GM23338 (cell line): ENCODE measurements around the gene TNFAIP8L2. TPM values are rescaled to one million over a fixed set of nuclear protein-coding genes. Genes with fewer than 3 reads are reported as not detected.

Experiments used
- ATAC-seq: fragments of 200-7000 bp; cut with Tn5 transposase; 3 replicates; pipeline ENCODE4 v1.9.1; 2020
- DNase-seq: peaks from one replicate; pipeline ENCODE4 v3.0.0-alpha.2; 2015; ENCODE audit warnings: low spot score
- H2AFZ ChIP-seq: fragments of 200-600 bp; sonication (generic); 2 replicates; pipeline ENCODE4 v1.8.0; 2016; ENCODE audit warnings: antibody characterized with exemption, mild to moderate bottlenecking, moderate library complexity
- H3F3A ChIP-seq: fragments of 200-600 bp; sonication (generic); replicated peaks from 2 replicates; pipeline ENCODE4 v1.8.0; 2017; ENCODE audit warnings: antibody characterized with exemption, mixed run types, low read depth
- H3K27ac ChIP-seq: fragments of 200-600 bp; sonication (generic); 2 replicates; pipeline ENCODE4 v1.6.1; 2016; ENCODE audit warnings: low read depth
- H3K27me3 ChIP-seq: fragments of 200-600 bp; sonication (generic); 2 replicates; pipeline ENCODE4 v1.8.0; 2016; ENCODE audit warnings: mild to moderate bottlenecking, mixed run types, moderate library complexity; ENCODE audit not compliant: insufficient read depth
- H3K36me3 ChIP-seq: fragments of 200-600 bp; sonication (generic); 2 replicates; pipeline ENCODE4 v1.8.0; 2016; ENCODE audit warnings: mild to moderate bottlenecking; ENCODE audit not compliant: insufficient read depth
- H3K4me1 ChIP-seq: fragments of 200-600 bp; sonication (generic); 2 replicates; pipeline ENCODE4 v1.8.0; 2016; ENCODE audit warnings: mild to moderate bottlenecking, moderate library complexity; ENCODE audit not compliant: insufficient read depth
- H3K4me2 ChIP-seq: fragments of 200-600 bp; sonication (generic); 2 replicates; pipeline ENCODE4 v1.7.1; 2017; ENCODE audit warnings: mixed run types
- H3K4me3 ChIP-seq: fragments of 200-600 bp; sonication (generic); 2 replicates; pipeline ENCODE4 v1.6.1; 2016; ENCODE audit warnings: mixed run types
- H3K79me2 ChIP-seq: fragments of 200-600 bp; sonication (generic); replicated peaks from 2 replicates; pipeline ENCODE4 v1.8.0; 2017; ENCODE audit warnings: mild to moderate bottlenecking; ENCODE audit not compliant: insufficient read depth
- H3K9me2 ChIP-seq: fragments of 200-600 bp; sonication (generic); 2 replicates; pipeline ENCODE4 v1.8.0; 2017; ENCODE audit not compliant: insufficient read depth
- H4K20me1 ChIP-seq: fragments of 200-600 bp; sonication (generic); replicated peaks from 2 replicates; pipeline ENCODE4 v1.8.0; 2017; ENCODE audit warnings: mild to moderate bottlenecking; ENCODE audit not compliant: insufficient read depth
- H3K27ac Mint-ChIP-seq: 2 replicates; pipeline ENCODE4 v1.8.0; 2020; ENCODE audit warnings: inconsistent platforms, mild to moderate bottlenecking, moderate library complexity, mixed read lengths
- H3K27me3 Mint-ChIP-seq: 3 replicates; pipeline ENCODE4 v1.8.0; 2022; ENCODE audit warnings: low read depth, mild to moderate bottlenecking, moderate library complexity, mixed read lengths, inconsistent platforms; ENCODE audit not compliant: insufficient read depth, poor library complexity
- H3K36me3 Mint-ChIP-seq: 3 replicates; pipeline ENCODE4 v1.8.0; 2021; ENCODE audit warnings: low read depth, mild to moderate bottlenecking, inconsistent platforms, moderate library complexity, mixed read lengths
- H3K4me1 Mint-ChIP-seq: 3 replicates; pipeline ENCODE4 v1.8.0; 2020; ENCODE audit warnings: mild to moderate bottlenecking, inconsistent platforms, mixed read lengths
- H3K4me3 Mint-ChIP-seq: 3 replicates; pipeline ENCODE4 v1.8.0; 2021; ENCODE audit warnings: moderate library complexity, mild to moderate bottlenecking, inconsistent platforms, mixed read lengths
- H3K9me3 Mint-ChIP-seq: 3 replicates; pipeline ENCODE4 v1.8.0; 2020; ENCODE audit warnings: moderate library complexity, mild to moderate bottlenecking, inconsistent platforms, mixed read lengths
- CREB1 ChIP-seq: fragments of 250-450 bp; sonication (Bioruptor Pico); IDR thresholded peaks from 2 replicates; pipeline ENCODE4 v1.5.0; 2020; ENCODE audit warnings: low read depth, mild to moderate bottlenecking, moderate library complexity
- EZH2 ChIP-seq: fragments of 200-600 bp; sonication (generic); IDR thresholded peaks from one replicate; pipeline ENCODE4 v1.8.0; 2017; ENCODE audit warnings: antibody characterized with exemption, mild to moderate bottlenecking, low read depth; ENCODE audit not compliant: unreplicated experiment
- EZH2phosphoT487 ChIP-seq: fragments of 200-600 bp; sonication (generic); IDR thresholded peaks from one replicate; pipeline ENCODE4 v1.8.1; 2018; ENCODE audit warnings: antibody characterized with exemption; ENCODE audit not compliant: unreplicated experiment
- JUNB ChIP-seq: IDR thresholded peaks from one replicate; pipeline ENCODE4 v1.6.1; 2016; ENCODE audit warnings: antibody characterized with exemption; ENCODE audit not compliant: unreplicated experiment
- NANOG ChIP-seq: IDR thresholded peaks from 2 replicates; pipeline ENCODE4 v1.6.1; 2016; ENCODE audit warnings: antibody characterized with exemption, borderline replicate concordance
- POLR2AphosphoS5 ChIP-seq: IDR thresholded peaks from 2 replicates; pipeline ENCODE4 v1.6.1; 2016; ENCODE audit warnings: antibody characterized with exemption, low read depth
- STAT1 ChIP-seq: IDR thresholded peaks from one replicate; pipeline ENCODE4 v1.6.1; 2016; ENCODE audit warnings: antibody characterized with exemption; ENCODE audit not compliant: unreplicated experiment
- ZNF114 ChIP-seq: fragments of 250-450 bp; sonication (Bioruptor Pico); IDR thresholded peaks from 2 replicates; pipeline ENCODE4 v1.5.0; 2020; ENCODE audit warnings: mild to moderate bottlenecking, moderate library complexity
- ZNF331 ChIP-seq: fragments of 250-450 bp; sonication (Bioruptor Pico); IDR thresholded peaks from 2 replicates; pipeline ENCODE4 v1.5.0; 2020; ENCODE audit warnings: low read depth, mild to moderate bottlenecking, moderate library complexity
- polyA plus RNA-seq: library from polyadenylated mRNA; unstranded; fragments of >200 nt; fragmentation: Nextera tagmentation; extraction: Ambion mirVana; gene quantifications from 2 replicates; pipeline ENCODE4 v1.2.1, GENCODE V29; 2016
- total RNA-seq: library from RNA; depleted of rRNA; stranded (reverse); fragments of >200 nt; shearing (Covaris generic); gene quantifications from 2 replicates; pipeline ENCODE4 v1.2.3, GENCODE V29; 2014
- TF ChIP-seq, protein P1 (sequence below), 2 experiments: fragments of 200-600 bp in 1 of 2; sonication (generic) in 1 of 2; conservative IDR thresholded peaks; 2 replicates each; pipeline versions ENCODE4 v1.5.1 to v1.6.1; 2016 to 2017; ENCODE audit warnings: antibody characterized with exemption in 2 of 2, low read depth in 2 of 2, mild to moderate bottlenecking in 2 of 2, moderate library complexity in 1 of 2
- TF ChIP-seq, protein P2 (sequence below): IDR thresholded peaks from one replicate; pipeline ENCODE4 v1.6.1; 2018; ENCODE audit warnings: antibody characterized with exemption; ENCODE audit not compliant: unreplicated experiment
- TF ChIP-seq, protein P3 (sequence below): IDR thresholded peaks from 2 replicates; pipeline ENCODE4 v1.6.1; 2016; ENCODE audit warnings: antibody characterized with exemption
- TF ChIP-seq, protein P4 (sequence below): fragments of 250-450 bp; sonication (Bioruptor Pico); IDR thresholded peaks from 2 replicates; pipeline ENCODE4 v1.5.0; 2020; ENCODE audit warnings: mild to moderate bottlenecking, moderate library complexity

Gene TNFAIP8L2
- total and polyA plus RNA-seq, 2 experiments from 2014 or later = 0.40 TPM; not detected in 1

DNA sequence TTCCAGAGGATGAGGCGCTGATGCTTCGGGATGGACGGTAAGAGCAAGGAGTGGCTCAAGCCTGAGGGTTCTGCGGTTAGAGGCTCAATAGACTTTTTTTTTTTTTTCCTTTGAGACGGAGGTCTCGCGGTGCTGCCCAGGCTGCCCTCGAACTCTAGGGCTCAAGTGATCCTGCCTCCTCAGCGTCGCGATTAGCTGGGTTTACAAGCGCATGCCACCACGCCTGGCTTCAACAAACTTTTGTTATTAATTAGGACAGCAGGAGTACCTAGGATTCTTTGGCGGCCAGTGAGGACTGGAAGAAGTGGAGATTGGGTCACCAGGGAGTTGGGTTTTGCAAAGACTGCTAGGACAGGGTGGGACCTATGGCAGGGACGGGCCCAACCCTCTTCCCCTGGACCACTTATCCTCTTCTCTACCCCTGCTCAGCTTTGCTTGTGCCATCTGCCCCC is 10.1 kb downstream of the TNFAIP8L2 start:
- peak overlapping the region; percentile 0 for H3K27ac ChIP-seq

More for the DNA sequence above, 10.1 kb downstream of the TNFAIP8L2 start:
- H3K4me3 ChIP-seq = peak overlapping the region; percentile 66
- peaks cover 8% of the 10 kb centered on the region for H3K79me2 ChIP-seq
- peak overlapping the region; percentile 34; the same call in 1 of the 2 replicates for H2AFZ ChIP-seq
- Mint-ChIP-seq H3K27ac (peak overlapping the region; percentile 95; the same call in 1 of the 2 replicates), H3K4me3 (peak overlapping the region; percentile 97), H3K4me1 (peaks cover 16% of the 10 kb centered on the region), H3K9me3 (peaks cover 3% of the 10 kb centered on the region; the same call in 1 of the 3 replicates), H3K36me3 (peaks cover 38% of the 10 kb centered on the region), H3K27me3 (peaks cover 9% of the 10 kb centered on the region)
- ATAC-seq (peak; percentile 8), DNase-seq (peak; percentile 59)
- H3K4me1 ChIP-seq = peaks cover 12% of the 10 kb centered on the region
- H3K4me2 ChIP-seq = peak overlapping the region; percentile 87
- no peaks in the 10 kb centered on the region for H3K27me3 ChIP-seq
- peaks cover 7% of the 10 kb centered on the region; the same call in 1 of the 2 replicates for H3K36me3 ChIP-seq
- H3F3A ChIP-seq = 0 out of 2 replicates have a peak, but pooled peaks cover 5% of the 10 kb centered on the region
- no peak for TF ChIP-seq NANOG
- no peak for TF ChIP-seq JUNB
- TF ChIP-seq, protein P1, sequence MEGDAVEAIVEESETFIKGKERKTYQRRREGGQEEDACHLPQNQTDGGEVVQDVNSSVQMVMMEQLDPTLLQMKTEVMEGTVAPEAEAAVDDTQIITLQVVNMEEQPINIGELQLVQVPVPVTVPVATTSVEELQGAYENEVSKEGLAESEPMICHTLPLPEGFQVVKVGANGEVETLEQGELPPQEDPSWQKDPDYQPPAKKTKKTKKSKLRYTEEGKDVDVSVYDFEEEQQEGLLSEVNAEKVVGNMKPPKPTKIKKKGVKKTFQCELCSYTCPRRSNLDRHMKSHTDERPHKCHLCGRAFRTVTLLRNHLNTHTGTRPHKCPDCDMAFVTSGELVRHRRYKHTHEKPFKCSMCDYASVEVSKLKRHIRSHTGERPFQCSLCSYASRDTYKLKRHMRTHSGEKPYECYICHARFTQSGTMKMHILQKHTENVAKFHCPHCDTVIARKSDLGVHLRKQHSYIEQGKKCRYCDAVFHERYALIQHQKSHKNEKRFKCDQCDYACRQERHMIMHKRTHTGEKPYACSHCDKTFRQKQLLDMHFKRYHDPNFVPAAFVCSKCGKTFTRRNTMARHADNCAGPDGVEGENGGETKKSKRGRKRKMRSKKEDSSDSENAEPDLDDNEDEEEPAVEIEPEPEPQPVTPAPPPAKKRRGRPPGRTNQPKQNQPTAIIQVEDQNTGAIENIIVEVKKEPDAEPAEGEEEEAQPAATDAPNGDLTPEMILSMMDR (conservative IDR thresholded peaks at IDR 0.05; ENCODE audit: low read depth in 2 of 2) = no peak
- TF ChIP-seq, protein P2, sequence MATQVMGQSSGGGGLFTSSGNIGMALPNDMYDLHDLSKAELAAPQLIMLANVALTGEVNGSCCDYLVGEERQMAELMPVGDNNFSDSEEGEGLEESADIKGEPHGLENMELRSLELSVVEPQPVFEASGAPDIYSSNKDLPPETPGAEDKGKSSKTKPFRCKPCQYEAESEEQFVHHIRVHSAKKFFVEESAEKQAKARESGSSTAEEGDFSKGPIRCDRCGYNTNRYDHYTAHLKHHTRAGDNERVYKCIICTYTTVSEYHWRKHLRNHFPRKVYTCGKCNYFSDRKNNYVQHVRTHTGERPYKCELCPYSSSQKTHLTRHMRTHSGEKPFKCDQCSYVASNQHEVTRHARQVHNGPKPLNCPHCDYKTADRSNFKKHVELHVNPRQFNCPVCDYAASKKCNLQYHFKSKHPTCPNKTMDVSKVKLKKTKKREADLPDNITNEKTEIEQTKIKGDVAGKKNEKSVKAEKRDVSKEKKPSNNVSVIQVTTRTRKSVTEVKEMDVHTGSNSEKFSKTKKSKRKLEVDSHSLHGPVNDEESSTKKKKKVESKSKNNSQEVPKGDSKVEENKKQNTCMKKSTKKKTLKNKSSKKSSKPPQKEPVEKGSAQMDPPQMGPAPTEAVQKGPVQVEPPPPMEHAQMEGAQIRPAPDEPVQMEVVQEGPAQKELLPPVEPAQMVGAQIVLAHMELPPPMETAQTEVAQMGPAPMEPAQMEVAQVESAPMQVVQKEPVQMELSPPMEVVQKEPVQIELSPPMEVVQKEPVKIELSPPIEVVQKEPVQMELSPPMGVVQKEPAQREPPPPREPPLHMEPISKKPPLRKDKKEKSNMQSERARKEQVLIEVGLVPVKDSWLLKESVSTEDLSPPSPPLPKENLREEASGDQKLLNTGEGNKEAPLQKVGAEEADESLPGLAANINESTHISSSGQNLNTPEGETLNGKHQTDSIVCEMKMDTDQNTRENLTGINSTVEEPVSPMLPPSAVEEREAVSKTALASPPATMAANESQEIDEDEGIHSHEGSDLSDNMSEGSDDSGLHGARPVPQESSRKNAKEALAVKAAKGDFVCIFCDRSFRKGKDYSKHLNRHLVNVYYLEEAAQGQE = no peak
- no peak for TF ChIP-seq POLR2AphosphoS5
- no peak for TF ChIP-seq EZH2
- TF ChIP-seq, protein P3, sequence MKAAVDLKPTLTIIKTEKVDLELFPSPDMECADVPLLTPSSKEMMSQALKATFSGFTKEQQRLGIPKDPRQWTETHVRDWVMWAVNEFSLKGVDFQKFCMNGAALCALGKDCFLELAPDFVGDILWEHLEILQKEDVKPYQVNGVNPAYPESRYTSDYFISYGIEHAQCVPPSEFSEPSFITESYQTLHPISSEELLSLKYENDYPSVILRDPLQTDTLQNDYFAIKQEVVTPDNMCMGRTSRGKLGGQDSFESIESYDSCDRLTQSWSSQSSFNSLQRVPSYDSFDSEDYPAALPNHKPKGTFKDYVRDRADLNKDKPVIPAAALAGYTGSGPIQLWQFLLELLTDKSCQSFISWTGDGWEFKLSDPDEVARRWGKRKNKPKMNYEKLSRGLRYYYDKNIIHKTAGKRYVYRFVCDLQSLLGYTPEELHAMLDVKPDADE = no peak
- no peak for TF ChIP-seq ZNF114
- TF ChIP-seq EZH2phosphoT487 = no peak
- no peak for TF ChIP-seq STAT1
- TF ChIP-seq CREB1 = no peak
- no peak for TF ChIP-seq ZNF331 (CRISPR knock-in tag)
- TF ChIP-seq, protein P4, sequence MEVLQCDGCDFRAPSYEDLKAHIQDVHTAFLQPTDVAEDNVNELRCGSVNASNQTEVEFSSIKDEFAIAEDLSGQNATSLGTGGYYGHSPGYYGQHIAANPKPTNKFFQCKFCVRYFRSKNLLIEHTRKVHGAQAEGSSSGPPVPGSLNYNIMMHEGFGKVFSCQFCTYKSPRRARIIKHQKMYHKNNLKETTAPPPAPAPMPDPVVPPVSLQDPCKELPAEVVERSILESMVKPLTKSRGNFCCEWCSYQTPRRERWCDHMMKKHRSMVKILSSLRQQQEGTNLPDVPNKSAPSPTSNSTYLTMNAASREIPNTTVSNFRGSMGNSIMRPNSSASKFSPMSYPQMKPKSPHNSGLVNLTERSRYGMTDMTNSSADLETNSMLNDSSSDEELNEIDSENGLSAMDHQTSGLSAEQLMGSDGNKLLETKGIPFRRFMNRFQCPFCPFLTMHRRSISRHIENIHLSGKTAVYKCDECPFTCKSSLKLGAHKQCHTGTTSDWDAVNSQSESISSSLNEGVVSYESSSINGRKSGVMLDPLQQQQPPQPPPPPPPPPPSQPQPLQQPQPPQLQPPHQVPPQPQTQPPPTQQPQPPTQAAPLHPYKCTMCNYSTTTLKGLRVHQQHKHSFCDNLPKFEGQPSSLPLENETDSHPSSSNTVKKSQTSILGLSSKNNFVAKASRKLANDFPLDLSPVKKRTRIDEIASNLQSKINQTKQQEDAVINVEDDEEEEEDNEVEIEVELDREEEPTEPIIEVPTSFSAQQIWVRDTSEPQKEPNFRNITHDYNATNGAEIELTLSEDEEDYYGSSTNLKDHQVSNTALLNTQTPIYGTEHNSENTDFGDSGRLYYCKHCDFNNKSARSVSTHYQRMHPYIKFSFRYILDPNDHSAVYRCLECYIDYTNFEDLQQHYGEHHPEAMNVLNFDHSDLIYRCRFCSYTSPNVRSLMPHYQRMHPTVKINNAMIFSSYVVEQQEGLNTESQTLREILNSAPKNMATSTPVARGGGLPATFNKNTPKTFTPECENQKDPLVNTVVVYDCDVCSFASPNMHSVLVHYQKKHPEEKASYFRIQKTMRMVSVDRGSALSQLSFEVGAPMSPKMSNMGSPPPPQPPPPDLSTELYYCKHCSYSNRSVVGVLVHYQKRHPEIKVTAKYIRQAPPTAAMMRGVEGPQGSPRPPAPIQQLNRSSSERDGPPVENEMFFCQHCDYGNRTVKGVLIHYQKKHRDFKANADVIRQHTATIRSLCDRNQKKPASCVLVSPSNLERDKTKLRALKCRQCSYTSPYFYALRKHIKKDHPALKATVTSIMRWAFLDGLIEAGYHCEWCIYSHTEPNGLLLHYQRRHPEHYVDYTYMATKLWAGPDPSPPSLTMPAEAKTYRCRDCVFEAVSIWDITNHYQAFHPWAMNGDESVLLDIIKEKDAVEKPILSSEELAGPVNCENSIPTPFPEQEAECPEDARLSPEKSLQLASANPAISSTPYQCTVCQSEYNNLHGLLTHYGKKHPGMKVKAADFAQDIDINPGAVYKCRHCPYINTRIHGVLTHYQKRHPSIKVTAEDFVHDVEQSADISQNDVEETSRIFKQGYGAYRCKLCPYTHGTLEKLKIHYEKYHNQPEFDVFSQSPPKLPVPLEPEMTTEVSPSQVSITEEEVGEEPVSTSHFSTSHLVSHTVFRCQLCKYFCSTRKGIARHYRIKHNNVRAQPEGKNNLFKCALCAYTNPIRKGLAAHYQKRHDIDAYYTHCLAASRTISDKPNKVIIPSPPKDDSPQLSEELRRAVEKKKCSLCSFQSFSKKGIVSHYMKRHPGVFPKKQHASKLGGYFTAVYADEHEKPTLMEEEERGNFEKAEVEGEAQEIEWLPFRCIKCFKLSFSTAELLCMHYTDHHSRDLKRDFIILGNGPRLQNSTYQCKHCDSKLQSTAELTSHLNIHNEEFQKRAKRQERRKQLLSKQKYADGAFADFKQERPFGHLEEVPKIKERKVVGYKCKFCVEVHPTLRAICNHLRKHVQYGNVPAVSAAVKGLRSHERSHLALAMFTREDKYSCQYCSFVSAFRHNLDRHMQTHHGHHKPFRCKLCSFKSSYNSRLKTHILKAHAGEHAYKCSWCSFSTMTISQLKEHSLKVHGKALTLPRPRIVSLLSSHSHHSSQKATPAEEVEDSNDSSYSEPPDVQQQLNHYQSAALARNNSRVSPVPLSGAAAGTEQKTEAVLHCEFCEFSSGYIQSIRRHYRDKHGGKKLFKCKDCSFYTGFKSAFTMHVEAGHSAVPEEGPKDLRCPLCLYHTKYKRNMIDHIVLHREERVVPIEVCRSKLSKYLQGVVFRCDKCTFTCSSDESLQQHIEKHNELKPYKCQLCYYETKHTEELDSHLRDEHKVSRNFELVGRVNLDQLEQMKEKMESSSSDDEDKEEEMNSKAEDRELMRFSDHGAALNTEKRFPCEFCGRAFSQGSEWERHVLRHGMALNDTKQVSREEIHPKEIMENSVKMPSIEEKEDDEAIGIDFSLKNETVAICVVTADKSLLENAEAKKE = no peak
- H4K20me1 ChIP-seq = no peaks in the 10 kb centered on the region
- no peaks in the 10 kb centered on the region for H3K9me2 ChIP-seq
